ENCODE results near the gene HOXA9.

Gene HOXA9

GRCh38 chr7:27165089-27165995, at the start of gene HOXA9:
Gene HOXA9, minus strand, starts transcription at chr7:27165537. Its CDS starts 80 bp downstream, at chr7:27165457.
- no peak for TF ChIP-seq CTCF (IDR thresholded peaks at IDR 0.05)

- TF ChIP-seq CTCF (IDR thresholded peaks at IDR 0.05): no peak
These were observed 49.1 kb upstream of the HOXA9 start for GRCh38 chr7:27214239-27214950.

- no peak for TF ChIP-seq CTCF (IDR thresholded peaks at IDR 0.05)
These were observed 48.3 kb upstream of the HOXA9 start for GRCh38 chr7:27213433-27214238.

- TF ChIP-seq CTCF (IDR thresholded peaks at IDR 0.05): no peak
These were observed 47.4 kb upstream of the HOXA9 start for GRCh38 chr7:27212497-27213432.

- TF ChIP-seq CTCF (IDR thresholded peaks at IDR 0.05): no peak
These were observed 46.4 kb upstream of the HOXA9 start for GRCh38 chr7:27211764-27212204.

GRCh38 chr7:27211084-27211446, 45.7 kb upstream of the HOXA9 start:
- TF ChIP-seq CTCF (IDR thresholded peaks at IDR 0.05): no peak
